ENCODE measurements around the gene SCRN1. TPM values are rescaled to one million over a fixed set of nuclear protein-coding genes. Genes with fewer than 3 reads are reported as not detected.
A peak's percentile ranks its signal among the peaks of the same experiment; 100 is the strongest.
"Not testable (repeated sequence)": the region's sequence is repeated elsewhere in the genome, so short reads cannot be mapped to it uniquely, and the experiment has no call there.

SCRN1 gene
- total RNA-seq, 1 donor from 2014 or later = 95.5 TPM

- no peak for DNase-seq
Observed at GRCh38 chr7:29924006-29924405, 65.6 kb downstream of the SCRN1 start.

GRCh38 chr7:29922921-29923700, 66.5 kb downstream of the SCRN1 start:
- no peak for DNase-seq

GRCh38 chr7:29921404-29922010, 68.1 kb downstream of the SCRN1 start:
- DNase-seq = peak; percentile 84

GRCh38 chr7:29920491-29920890, 69.1 kb downstream of the SCRN1 start:
- no peak for DNase-seq

GRCh38 chr7:29919790-29920189, 69.8 kb downstream of the SCRN1 start:
- no peak for DNase-seq

GRCh38 chr7:29918850-29919249, 70.8 kb downstream of the SCRN1 start:
- DNase-seq = no peak

- DNase-seq = no peak
Observed at GRCh38 chr7:29917641-29918040, 72.0 kb downstream of the SCRN1 start.

GRCh38 chr7:29915481-29916215, 74.0 kb downstream of the SCRN1 start:
- DNase-seq = peak; percentile 21

- DNase-seq = no peak
Observed at GRCh38 chr7:29914180-29914579, 75.4 kb downstream of the SCRN1 start.

- DNase-seq = no peak
Observed at GRCh38 chr7:29906200-29907022, 83.2 kb downstream of the SCRN1 start.

GRCh38 chr7:29900745-29901144, 88.9 kb downstream of the SCRN1 start:
- no peak for DNase-seq

- no peak for DNase-seq
Observed at GRCh38 chr7:29898301-29898700, 91.3 kb downstream of the SCRN1 start.

GRCh38 chr7:29896685-29897411, 92.8 kb downstream of the SCRN1 start:
- no peak for DNase-seq

- DNase-seq = no peak
Observed at GRCh38 chr7:29895559-29895958, 94.0 kb downstream of the SCRN1 start.

- no peak for DNase-seq
Observed at GRCh38 chr7:29894256-29894655, 95.3 kb downstream of the SCRN1 start.

GRCh38 chr7:29893351-29893965, 96.1 kb downstream of the SCRN1 start:
- no peak for DNase-seq

- DNase-seq = no peak
Observed at GRCh38 chr7:29892231-29892630, 97.4 kb downstream of the SCRN1 start.

- DNase-seq = no peak
Observed at GRCh38 chr7:29891766-29892165, 97.8 kb downstream of the SCRN1 start.

GRCh38 chr7:29890786-29891185, 98.8 kb downstream of the SCRN1 start:
- DNase-seq = not testable (repeated sequence)

GRCh38 chr7:29890251-29890650, 99.3 kb downstream of the SCRN1 start:
- DNase-seq = no peak

- no peak for DNase-seq
Observed at GRCh38 chr7:29889288-29889687, 100.3 kb downstream of the SCRN1 start.

- no peak for DNase-seq
Observed at GRCh38 chr7:29888006-29888405, 101.6 kb downstream of the SCRN1 start.

Data from dermis blood vessel endothelial cell (primary cell).